B cell (primary cell): ENCODE measurements around the gene SULT1A2. TPM values are rescaled to one million over a fixed set of nuclear protein-coding genes. Genes with fewer than 3 reads are reported as not detected.

ENCODE experiments used
- ATAC-seq: fragments of 200-7000 bp; cut with Tn5 transposase; one replicate; pipeline ENCODE4 v1.10.0; 2021; ENCODE audit warnings: low read depth, mild to moderate bottlenecking, moderate number of reproducible peaks, moderate library complexity
- CTCF ChIA-PET: fragments of 350-600 bp; sonication (Branson Sonifier 250); formaldehyde crosslinking; loops from one replicate; lab custom pipeline; 2021; ENCODE audit warnings: antibody characterized with exemption, inconsistent platforms; lab: Charles Lee
- POLR2A ChIA-PET: fragments of 350-600 bp; sonication (Branson Sonifier 250); formaldehyde crosslinking; loops from one replicate; lab custom pipeline; 2021; ENCODE audit warnings: antibody characterized with exemption; lab: Charles Lee
- DNase-seq: peaks from one replicate; pipeline ENCODE4 v3.0.0; 2013
- H2AFZ ChIP-seq: 2 replicates; pipeline ENCODE4 v1.6.1; 2012; ENCODE audit warnings: mild to moderate bottlenecking, low read depth, low read length; ENCODE audit not compliant: insufficient read depth, poor library complexity, severe bottlenecking
- H3K27ac ChIP-seq, 2 donors: 1 replicate in 1 of 2; 2 replicates in 1 of 2; pipeline ENCODE4 v1.5.1; 2012 to 2013; ENCODE audit warnings: low read length in 2 of 2, mild to moderate bottlenecking in 2 of 2, moderate library complexity in 1 of 2
- H3K27me3 ChIP-seq, 4 experiments: fragments of 200-600 bp in 1 of 4; sonication (generic) in 1 of 4; replicated peaks in 1 of 4; 1 replicate in 2 of 4; 2 replicates in 2 of 4; pipeline versions ENCODE4 v1.6.1 to v1.7.0; 2013 to 2016; ENCODE audit warnings: low read length in 3 of 4, mild to moderate bottlenecking in 2 of 4, mixed read lengths in 1 of 4, moderate library complexity in 1 of 4; ENCODE audit not compliant: insufficient read depth in 4 of 4, control insufficient read depth in 3 of 4; ENCODE audit errors: control extremely low read depth in 1 of 4
- H3K36me3 ChIP-seq, 2 experiments: replicated peaks in 1 of 2; 1 replicate in 1 of 2; 2 replicates in 1 of 2; pipeline versions ENCODE4 v1.6.1 to v1.7.1; 2013; ENCODE audit warnings: low read length in 1 of 2; ENCODE audit not compliant: insufficient read depth in 2 of 2, control insufficient read depth in 1 of 2; ENCODE audit errors: control extremely low read depth in 1 of 2, extremely low read depth in 1 of 2
- H3K4me1 ChIP-seq, 2 donors: fragments of 200-600 bp in 1 of 2; sonication (generic) in 1 of 2; 1 replicate in 1 of 2; 2 replicates in 1 of 2; pipeline versions ENCODE4 v1.5.1 to v1.6.1; 2013 to 2017; ENCODE audit warnings: low read length in 2 of 2; ENCODE audit not compliant: control insufficient read depth in 2 of 2, insufficient read depth in 2 of 2
- H3K4me2 ChIP-seq: replicated peaks from 2 replicates; pipeline ENCODE3; 2012; ENCODE audit warnings: mild to moderate bottlenecking, low read depth, low read length; ENCODE audit not compliant: poor library complexity, severe bottlenecking
- H3K4me3 ChIP-seq, 5 experiments: fragments of 200-600 bp in 1 of 5; sonication (generic) in 1 of 5; 1 replicate in 3 of 5; 2 replicates in 2 of 5; pipeline versions ENCODE4 v1.5.1 to v1.7.0; 2011 to 2016; ENCODE audit warnings: low read length in 4 of 5, mild to moderate bottlenecking in 4 of 5, low read depth in 2 of 5, control low read depth in 1 of 5, moderate library complexity in 1 of 5; ENCODE audit not compliant: insufficient read depth in 1 of 5; ENCODE audit errors: control extremely low read depth in 1 of 5, extremely low read depth in 1 of 5
- H3K79me2 ChIP-seq: fragments of 200-600 bp; sonication (generic); one replicate; pipeline ENCODE4 v1.6.0; 2016; ENCODE audit warnings: low read length; ENCODE audit not compliant: control insufficient read depth, insufficient read depth
- H3K9ac ChIP-seq: fragments of 200-600 bp; sonication (generic); 2 replicates; pipeline ENCODE4 v1.6.1; 2017; ENCODE audit warnings: mild to moderate bottlenecking, low read length, moderate library complexity
- H3K9me3 ChIP-seq, 3 donors: one replicate each; pipeline versions ENCODE4 v1.6.1 to v1.7.1; 2013; ENCODE audit warnings: low read length in 2 of 3; ENCODE audit not compliant: control insufficient read depth in 2 of 3, insufficient read depth in 1 of 3; ENCODE audit errors: control extremely low read depth in 1 of 3
- H4K20me1 ChIP-seq: 2 replicates; pipeline ENCODE4 v1.6.0; 2012; ENCODE audit warnings: mild to moderate bottlenecking, low read length; ENCODE audit not compliant: insufficient read depth, control insufficient read depth, poor library complexity, severe bottlenecking
- H3K27ac Mint-ChIP-seq: one replicate; pipeline ENCODE4 v1.8.0; 2021; ENCODE audit warnings: mixed read lengths
- H3K27me3 Mint-ChIP-seq: one replicate; pipeline ENCODE4 v1.8.0; 2021; ENCODE audit warnings: mixed read lengths
- H3K4me1 Mint-ChIP-seq: one replicate; pipeline ENCODE4 v1.8.0; 2021; ENCODE audit warnings: mixed read lengths
- H3K4me3 Mint-ChIP-seq: one replicate; pipeline ENCODE4 v1.8.0; 2021; ENCODE audit warnings: mixed read lengths
- H3K9me3 Mint-ChIP-seq: one replicate; pipeline ENCODE4 v1.8.0; 2022; ENCODE audit warnings: mixed read lengths; ENCODE audit not compliant: insufficient read depth
- CTCF ChIP-seq: fragments of 200-600 bp; IDR thresholded peaks from one replicate; pipeline ENCODE4 v1.8.0; 2022; ENCODE audit warnings: antibody characterized with exemption, mild to moderate bottlenecking
- EZH2 ChIP-seq: IDR thresholded peaks from 2 replicates; pipeline ENCODE4 v1.6.1; 2012; ENCODE audit warnings: borderline replicate concordance, low read depth, mild to moderate bottlenecking, moderate library complexity, low read length; ENCODE audit not compliant: insufficient read depth, poor library complexity, severe bottlenecking
- WGBS: methylation state at CpG from one replicate; pipeline ENCODE4 v1.1.5; 2013; ENCODE audit warnings: missing lambda C conversion rate; ENCODE audit not compliant: insufficient coverage; 5-methylcytosine and 5-hydroxymethylcytosine counted together
- intact Hi-C: fragments of 100-400 bp; cut with micrococcal nuclease; formaldehyde crosslinking; loops from one replicate; pipeline ENCODE4 v1.10.0; 2022
- polyA plus RNA-seq: library from polyadenylated mRNA; depleted of rRNA; stranded (reverse); fragments of >200 nt; gene quantifications from 2 replicates; pipeline ENCODE4 v1.2.3, GENCODE V29; 2012
- total RNA-seq, 2 donors: library from RNA; stranded (reverse); fragments of 120-200 nt in 1 of 2; gene quantifications; 1 replicate in 1 of 2; 2 replicates in 1 of 2; pipeline versions ENCODE4 v1.2.3 to v1.2.4, GENCODE V29; 2013 to 2022

SULT1A2 gene
- total and polyA plus RNA-seq, 2 donors (not counting 1 experiment from before 2014, with no cell fraction given), result 0.32 TPM; not detected in 1

- H4K20me1 ChIP-seq, result peaks cover 54% of the 10 kb centered on the region
- H3K9me3 ChIP-seq, result no peaks in the 10 kb centered on the region
- TF ChIP-seq EZH2 (no peak), CTCF (no peak)
- H3K4me2 ChIP-seq, result no peak overlapping the region
- Mint-ChIP-seq H3K27ac (no peak overlapping the region), H3K4me3 (no peak overlapping the region), H3K9me3 (no peaks in the 10 kb centered on the region), H3K4me1 (peaks cover 3% of the 10 kb centered on the region), H3K27me3 (no peaks in the 10 kb centered on the region)
- peak overlapping the region in 1 of 2 donors; percentile 9 for H3K27ac ChIP-seq
- H3K79me2 ChIP-seq, result peaks cover 67% of the 10 kb centered on the region
- no peak for DNase-seq
- no peaks in the 10 kb centered on the region for H3K4me1 ChIP-seq
- no peak overlapping the region for H3K9ac ChIP-seq
- no peak for ATAC-seq
- H3K36me3 ChIP-seq, result peaks cover 0 to 3% of the 10 kb centered on the region in 2 experiments
- H3K4me3 ChIP-seq, result no peak overlapping the region
- intact Hi-C loops, result no loop called here
- ChIA-PET POLR2A (no interaction called here), CTCF (interaction anchor here (0.6 kb wide), 1 partner anchor 317 kb away, joined by 3 read pairs; no protein-coding TSS in a partner anchor)
- no peak overlapping the region for H2AFZ ChIP-seq
- WGBS, result 77% methylated on average over 15 of the region's 15 CpGs
- H3K27me3 ChIP-seq, result no peaks in the 10 kb centered on the region
These were observed 23.9 kb downstream of the SULT1A2 start for GRCh38 chr16:28572696-28573510.

GRCh38 chr16:28569968-28570752 is 26.7 kb downstream of the SULT1A2 start:
- TF ChIP-seq CTCF, result no peak
- no peak for TF ChIP-seq EZH2
- no peak overlapping the region for H3K4me3 Mint-ChIP-seq
- intact Hi-C loops, result no loop called here
- Histone ChIP-seq H3K4me2 (no peak overlapping the region), H3K79me2 (peaks cover 74% of the 10 kb centered on the region), H3K4me3 (no peak overlapping the region), H3K9me3 (peaks cover 0 to 17% (median 7%) of the 10 kb centered on the region in 3 donors), H3K9ac (no peak overlapping the region), H3K27me3 (no peaks in the 10 kb centered on the region), H4K20me1 (peaks cover 66% of the 10 kb centered on the region), H3K36me3 (peaks cover 0 to 2% of the 10 kb centered on the region in 2 experiments), H2AFZ (no peak overlapping the region), H3K4me1 (no peaks in the 10 kb centered on the region), H3K27ac (no peak overlapping the region)
- ChIA-PET CTCF (no interaction called here), POLR2A (no interaction called here)
- peaks cover 7% of the 10 kb centered on the region for H3K9me3 Mint-ChIP-seq
- ATAC-seq (no peak), DNase-seq (no peak)
- H3K4me1 Mint-ChIP-seq, result peaks cover 5% of the 10 kb centered on the region
- H3K27ac Mint-ChIP-seq, result no peak overlapping the region
- no peaks in the 10 kb centered on the region for H3K27me3 Mint-ChIP-seq
- WGBS, result no CpG with 5 or more reads among the region's 4 CpGs
